NCI-H2081 treated with DMSO at 0.1 percent for 48 hours (cell line): Measurements from ENCODE around the gene TMEM30B.

Experiments
- DNase-seq: peaks from one replicate; lab custom pipeline; 2025; lab: John Stamatoyannopoulos, UW

Gene TMEM30B

DNA sequence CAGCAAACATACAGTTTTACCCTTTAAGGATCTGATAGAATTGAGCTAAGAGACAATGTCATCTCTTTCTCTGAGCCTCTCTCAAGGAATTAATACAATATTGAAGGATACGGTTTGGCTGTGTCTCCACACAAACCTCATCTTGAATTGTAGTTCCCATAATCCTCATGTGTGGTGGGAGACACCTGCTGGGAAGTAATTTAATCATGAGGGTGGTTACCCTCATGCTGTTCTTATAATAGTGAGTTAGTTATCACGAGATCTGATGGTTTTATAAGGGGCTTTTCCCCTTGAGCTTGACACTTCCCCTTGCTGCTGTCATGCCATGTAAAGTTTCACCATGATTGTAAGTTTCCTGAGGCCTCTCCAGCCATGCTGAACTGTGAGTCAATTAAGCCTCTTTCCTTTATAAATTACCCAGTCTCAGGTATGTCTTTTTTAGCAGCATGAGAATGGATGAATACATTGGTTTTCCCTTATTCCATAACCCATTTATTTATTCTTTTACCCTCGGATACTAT lies 47.6 kb downstream of the TMEM30B start:
- no peak for DNase-seq

DNA sequence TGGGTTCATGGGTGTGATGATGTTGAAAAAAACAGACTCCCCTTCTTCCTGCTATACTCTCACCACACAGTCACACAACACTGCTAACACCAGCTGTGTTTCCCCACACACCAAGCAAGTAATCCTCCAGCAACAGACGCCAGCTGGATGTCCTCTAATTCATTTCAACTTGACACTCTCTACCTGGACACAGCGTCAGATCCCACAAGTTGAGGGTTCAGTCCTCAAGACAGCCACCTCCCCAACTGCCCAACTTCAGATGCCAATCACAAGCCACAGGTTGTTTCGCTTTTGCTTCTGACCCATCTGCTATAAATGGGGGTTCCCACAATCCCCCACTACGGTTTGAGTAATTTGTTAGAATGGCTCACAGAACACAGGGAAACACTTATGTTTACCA lies 49.3 kb downstream of the TMEM30B start:
- no peak for DNase-seq

DNA sequence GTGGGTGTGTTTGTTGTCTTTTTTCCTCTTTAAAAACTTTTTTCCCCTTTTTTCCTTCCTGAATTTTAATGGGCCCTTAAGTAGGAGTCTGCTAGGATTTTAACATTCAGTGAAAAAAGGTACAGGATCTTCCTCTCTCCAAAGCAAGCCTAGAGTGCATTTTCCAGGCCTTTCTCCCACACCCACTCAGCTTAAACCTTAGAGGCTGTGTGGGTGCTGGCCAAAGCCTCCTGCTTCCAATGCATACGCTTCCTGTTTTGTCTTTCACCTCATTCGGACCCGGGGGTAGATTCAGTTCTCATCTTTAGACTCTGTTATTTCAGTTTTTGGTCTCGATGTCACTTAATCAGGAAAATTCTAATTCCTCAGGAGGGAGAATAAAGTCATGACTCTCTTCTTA lies 51.2 kb downstream of the TMEM30B start:
- DNase-seq = no peak

DNA sequence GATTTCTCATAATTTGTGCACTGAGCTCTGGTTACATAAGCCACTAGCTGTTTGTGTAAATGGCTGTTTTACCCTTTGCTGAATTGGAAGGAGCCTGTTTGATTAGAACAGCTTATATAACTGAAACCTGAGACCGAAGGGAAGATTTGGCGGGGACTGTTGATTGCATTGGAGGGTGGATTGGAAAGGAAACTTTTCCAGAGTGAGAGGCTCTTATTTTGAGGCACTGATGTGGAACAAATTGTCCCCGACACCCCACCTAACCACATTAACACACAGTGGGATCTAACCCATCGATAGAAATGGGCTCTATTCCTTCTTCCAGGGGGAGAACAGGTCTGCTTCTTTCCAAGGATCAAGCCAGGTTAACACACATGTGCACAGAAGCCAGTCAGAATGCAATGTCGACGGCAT lies 51.7 kb downstream of the TMEM30B start:
- DNase-seq = peak; percentile 6

DNA sequence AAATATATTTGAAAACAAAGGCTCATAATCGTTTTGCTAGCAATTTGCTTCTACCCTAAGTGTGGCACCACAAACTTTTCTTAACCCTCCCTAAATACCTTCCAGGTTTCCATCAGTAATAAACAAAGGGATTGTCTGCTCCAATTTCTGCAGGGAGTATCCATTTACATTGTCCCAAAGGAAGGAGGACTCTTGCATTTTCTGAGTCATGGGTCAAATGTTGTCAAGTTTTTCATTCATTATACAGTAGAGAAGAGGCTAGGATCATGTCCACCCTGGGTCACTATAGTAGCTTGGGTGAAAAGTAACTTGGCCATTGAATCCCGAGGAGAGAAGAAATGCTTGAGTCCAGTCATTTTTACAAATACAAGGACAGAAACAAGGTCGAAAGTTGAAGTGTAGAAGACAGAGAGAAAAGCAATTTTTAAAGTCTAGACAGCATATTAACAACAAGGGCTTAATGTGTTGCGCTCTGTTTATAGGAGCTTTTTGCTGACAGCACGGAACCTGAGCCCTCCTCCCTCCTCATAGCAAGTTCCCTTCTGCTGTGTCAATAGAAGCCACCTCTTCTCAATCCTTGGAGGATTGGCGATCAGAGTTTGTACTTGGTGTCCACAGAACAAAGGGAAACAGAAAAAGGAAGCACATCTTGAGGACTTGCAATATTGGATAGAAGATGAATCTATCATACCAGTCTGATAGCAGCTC lies 53.1 kb downstream of the TMEM30B start:
- no peak for DNase-seq
